Osteocyte (in vitro differentiated cells): ENCODE results near the gene GPR6. TPM values are rescaled to one million over a fixed set of nuclear protein-coding genes. Genes with fewer than 3 reads are reported as not detected.

Experiments used
- DNase-seq: peaks from one replicate; pipeline ENCODE4 v3.0.0; 2021; ENCODE audit warnings: mixed read lengths; ENCODE audit not compliant: unreplicated experiment; ENCODE audit errors: extremely low spot score
- H3K27ac Mint-ChIP-seq: one replicate; pipeline ENCODE4 v1.8.0; 2021; ENCODE audit warnings: mild to moderate bottlenecking, mixed read lengths; ENCODE audit not compliant: unreplicated experiment
- H3K27me3 Mint-ChIP-seq: one replicate; pipeline ENCODE4 v1.8.0; 2021; ENCODE audit warnings: mixed read lengths; ENCODE audit not compliant: unreplicated experiment
- H3K36me3 Mint-ChIP-seq: one replicate; pipeline ENCODE4 v1.8.0; 2021; ENCODE audit warnings: mixed read lengths; ENCODE audit not compliant: unreplicated experiment
- H3K4me1 Mint-ChIP-seq: one replicate; pipeline ENCODE4 v1.8.0; 2021; ENCODE audit warnings: mixed read lengths; ENCODE audit not compliant: unreplicated experiment
- H3K4me3 Mint-ChIP-seq: one replicate; pipeline ENCODE4 v1.8.0; 2021; ENCODE audit warnings: mild to moderate bottlenecking, moderate library complexity, mixed read lengths; ENCODE audit not compliant: unreplicated experiment
- H3K9me3 Mint-ChIP-seq: one replicate; pipeline ENCODE4 v1.8.0; 2021; ENCODE audit warnings: mixed read lengths; ENCODE audit not compliant: unreplicated experiment
- total RNA-seq: library from RNA; stranded (reverse); gene quantifications from 2 replicates; pipeline ENCODE4 v1.2.1, GENCODE V29; 2021
- TF ChIP-seq, protein P1 (sequence below): fragments of 200-600 bp; sonication (generic); IDR thresholded peaks from 2 replicates; pipeline ENCODE4 v1.5.0; 2021; ENCODE audit warnings: antibody characterized with exemption, mild to moderate bottlenecking, moderate library complexity

Gene GPR6
- total RNA-seq, 1 donor from 2014 or later = not detected

DNA sequence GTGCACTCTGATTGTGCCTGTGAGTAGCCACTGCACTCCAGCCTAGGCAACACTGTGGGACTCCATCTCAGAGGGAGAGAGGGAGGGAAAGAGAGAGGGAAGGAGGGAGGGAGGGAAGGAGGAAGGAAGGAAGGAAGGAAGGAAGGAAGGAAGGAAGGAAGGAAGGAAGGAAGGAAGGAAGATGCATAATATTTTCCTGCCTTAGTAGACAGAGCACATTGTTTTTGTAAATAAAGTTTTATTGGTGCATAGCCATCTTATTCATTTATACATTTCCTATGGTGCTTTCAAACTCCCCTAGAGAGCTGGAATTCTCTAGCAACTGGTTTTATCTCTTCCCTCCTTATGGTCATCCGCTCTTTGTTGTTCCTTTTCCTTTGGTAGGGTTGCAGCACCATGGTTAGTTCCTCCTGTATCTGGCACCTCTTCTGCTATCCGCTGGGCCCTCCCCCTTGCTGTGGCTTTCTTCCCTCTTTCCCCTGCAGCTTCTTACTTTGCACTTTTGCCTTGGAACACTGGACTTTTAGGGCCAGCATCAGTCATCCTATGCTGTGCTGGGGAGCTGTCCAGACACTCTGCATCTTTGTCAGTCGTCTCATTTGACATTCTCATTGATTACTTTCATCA lies 20.2 kb downstream of the GPR6 start:
- Mint-ChIP-seq H3K27ac (no peak overlapping the region), H3K4me3 (no peak overlapping the region), H3K4me1 (no peaks in the 10 kb centered on the region), H3K9me3 (no peaks in the 10 kb centered on the region), H3K27me3 (peaks cover 5% of the 10 kb centered on the region), H3K36me3 (no peaks in the 10 kb centered on the region)
- no peak for DNase-seq
- TF ChIP-seq, protein P1, sequence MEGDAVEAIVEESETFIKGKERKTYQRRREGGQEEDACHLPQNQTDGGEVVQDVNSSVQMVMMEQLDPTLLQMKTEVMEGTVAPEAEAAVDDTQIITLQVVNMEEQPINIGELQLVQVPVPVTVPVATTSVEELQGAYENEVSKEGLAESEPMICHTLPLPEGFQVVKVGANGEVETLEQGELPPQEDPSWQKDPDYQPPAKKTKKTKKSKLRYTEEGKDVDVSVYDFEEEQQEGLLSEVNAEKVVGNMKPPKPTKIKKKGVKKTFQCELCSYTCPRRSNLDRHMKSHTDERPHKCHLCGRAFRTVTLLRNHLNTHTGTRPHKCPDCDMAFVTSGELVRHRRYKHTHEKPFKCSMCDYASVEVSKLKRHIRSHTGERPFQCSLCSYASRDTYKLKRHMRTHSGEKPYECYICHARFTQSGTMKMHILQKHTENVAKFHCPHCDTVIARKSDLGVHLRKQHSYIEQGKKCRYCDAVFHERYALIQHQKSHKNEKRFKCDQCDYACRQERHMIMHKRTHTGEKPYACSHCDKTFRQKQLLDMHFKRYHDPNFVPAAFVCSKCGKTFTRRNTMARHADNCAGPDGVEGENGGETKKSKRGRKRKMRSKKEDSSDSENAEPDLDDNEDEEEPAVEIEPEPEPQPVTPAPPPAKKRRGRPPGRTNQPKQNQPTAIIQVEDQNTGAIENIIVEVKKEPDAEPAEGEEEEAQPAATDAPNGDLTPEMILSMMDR = no peak

DNA sequence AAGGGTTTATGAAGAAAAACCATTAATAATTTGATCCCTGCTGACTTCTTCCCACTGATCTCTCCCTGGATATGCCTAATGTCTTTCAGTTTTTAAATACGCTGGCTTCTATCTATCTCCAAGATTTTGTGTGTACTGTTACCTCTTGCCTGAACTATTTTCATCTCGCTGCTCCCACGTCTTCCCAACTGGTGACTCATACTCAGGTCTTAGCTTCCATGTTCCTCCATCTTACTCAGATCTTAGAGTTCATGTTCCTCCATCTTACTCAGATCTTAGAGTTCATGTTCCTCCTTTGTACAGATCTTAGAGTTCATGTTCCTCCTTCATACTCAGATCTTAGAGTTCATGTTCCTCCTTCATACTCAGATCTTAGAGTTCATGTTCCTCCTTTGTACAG lies 21.6 kb downstream of the GPR6 start:
- DNase-seq = no peak
- TF ChIP-seq, protein P1 = no peak
- Mint-ChIP-seq H3K36me3 (no peaks in the 10 kb centered on the region), H3K27ac (no peak overlapping the region), H3K4me1 (no peaks in the 10 kb centered on the region), H3K9me3 (no peaks in the 10 kb centered on the region), H3K27me3 (peaks cover 5% of the 10 kb centered on the region), H3K4me3 (no peak overlapping the region)

DNA sequence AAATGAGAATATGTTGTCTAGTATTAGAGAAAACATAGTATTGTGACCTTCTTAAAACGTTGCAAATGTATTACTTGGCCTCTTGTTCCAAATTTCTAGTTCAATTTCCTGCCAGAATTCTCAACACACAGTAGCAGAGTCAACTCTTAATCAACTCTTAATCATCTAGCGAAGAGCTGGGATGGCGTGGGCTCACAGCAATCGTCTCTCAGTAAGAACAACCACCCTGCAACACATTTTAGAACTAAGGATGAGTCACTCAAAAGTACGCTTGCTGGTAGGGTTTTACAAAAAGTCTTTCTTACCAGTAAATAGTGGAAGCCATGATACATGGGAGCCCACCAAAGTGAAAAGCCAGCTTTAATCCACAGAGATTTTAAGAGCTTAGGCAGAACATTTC lies 24.6 kb downstream of the GPR6 start:
- no peaks in the 10 kb centered on the region for H3K36me3 Mint-ChIP-seq
- H3K9me3 Mint-ChIP-seq = no peaks in the 10 kb centered on the region
- no peaks in the 10 kb centered on the region for H3K4me1 Mint-ChIP-seq
- TF ChIP-seq, protein P1 = no peak
- DNase-seq = no peak
- H3K4me3 Mint-ChIP-seq = no peak overlapping the region
- no peak overlapping the region for H3K27ac Mint-ChIP-seq
- H3K27me3 Mint-ChIP-seq = peaks cover 9% of the 10 kb centered on the region

DNA sequence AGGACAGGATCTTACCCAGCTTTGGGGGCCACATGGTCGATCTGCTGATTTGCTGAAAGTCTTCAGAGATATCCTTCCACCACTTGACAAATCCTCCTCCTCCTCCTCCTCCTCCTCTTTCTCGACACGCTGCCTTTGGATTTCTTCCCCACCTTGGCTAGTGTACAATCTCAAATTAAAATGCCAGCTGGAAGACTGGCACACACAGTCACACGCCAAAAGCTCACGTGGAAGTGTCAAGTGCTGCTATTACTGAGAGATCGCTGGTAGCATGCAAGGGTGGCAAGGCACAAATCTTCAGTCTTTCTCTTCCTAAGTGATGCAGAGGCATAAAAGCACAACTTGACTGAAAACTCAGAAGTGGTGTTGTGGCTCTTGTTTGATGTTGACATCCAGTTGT lies 35.3 kb downstream of the GPR6 start:
- no peak for DNase-seq
- no peak overlapping the region for H3K4me3 Mint-ChIP-seq
- H3K27me3 Mint-ChIP-seq = peaks cover 9% of the 10 kb centered on the region
- no peaks in the 10 kb centered on the region for H3K36me3 Mint-ChIP-seq
- no peak overlapping the region for H3K27ac Mint-ChIP-seq
- H3K9me3 Mint-ChIP-seq = no peaks in the 10 kb centered on the region
- no peaks in the 10 kb centered on the region for H3K4me1 Mint-ChIP-seq
- TF ChIP-seq, protein P1 = no peak

DNA sequence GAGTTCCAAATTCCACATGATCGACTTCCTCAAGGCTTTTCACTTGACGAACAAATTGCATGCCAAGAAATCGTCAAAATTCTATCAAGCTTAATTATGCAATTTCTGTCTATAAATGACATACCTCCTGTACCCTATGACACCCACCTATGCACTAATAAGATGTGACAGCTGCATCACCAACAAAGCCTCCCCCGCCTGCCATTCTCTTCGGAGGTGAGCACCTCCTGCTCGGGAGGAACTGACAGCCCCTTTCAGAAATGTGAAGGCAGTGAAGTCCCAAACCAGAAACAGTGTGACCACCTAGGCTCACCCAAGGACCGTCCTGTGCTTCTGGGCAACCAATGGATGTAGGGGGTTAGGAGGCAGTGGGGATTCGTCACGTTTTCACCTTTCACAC lies 37.1 kb downstream of the GPR6 start:
- Mint-ChIP-seq H3K27me3 (peaks cover 7% of the 10 kb centered on the region), H3K4me3 (no peak overlapping the region), H3K27ac (no peak overlapping the region), H3K4me1 (no peaks in the 10 kb centered on the region), H3K36me3 (no peaks in the 10 kb centered on the region), H3K9me3 (no peaks in the 10 kb centered on the region)
- no peak for DNase-seq
- TF ChIP-seq, protein P1 = no peak
